GM21390 (cell line): ENCODE results near the gene POLR2J2.
A peak's percentile ranks its signal among the peaks of the same experiment; 100 is the strongest.
"Not testable (repeated sequence)": the region's sequence is repeated elsewhere in the genome, so short reads cannot be mapped to it uniquely, and the experiment has no call there.

Experiments
- ATAC-seq: cut with Tn5 transposase; IDR thresholded peaks from one replicate; pipeline ENCODE4 v1.9.1; 2021; ENCODE audit not compliant: unreplicated experiment

POLR2J2 gene

DNA sequence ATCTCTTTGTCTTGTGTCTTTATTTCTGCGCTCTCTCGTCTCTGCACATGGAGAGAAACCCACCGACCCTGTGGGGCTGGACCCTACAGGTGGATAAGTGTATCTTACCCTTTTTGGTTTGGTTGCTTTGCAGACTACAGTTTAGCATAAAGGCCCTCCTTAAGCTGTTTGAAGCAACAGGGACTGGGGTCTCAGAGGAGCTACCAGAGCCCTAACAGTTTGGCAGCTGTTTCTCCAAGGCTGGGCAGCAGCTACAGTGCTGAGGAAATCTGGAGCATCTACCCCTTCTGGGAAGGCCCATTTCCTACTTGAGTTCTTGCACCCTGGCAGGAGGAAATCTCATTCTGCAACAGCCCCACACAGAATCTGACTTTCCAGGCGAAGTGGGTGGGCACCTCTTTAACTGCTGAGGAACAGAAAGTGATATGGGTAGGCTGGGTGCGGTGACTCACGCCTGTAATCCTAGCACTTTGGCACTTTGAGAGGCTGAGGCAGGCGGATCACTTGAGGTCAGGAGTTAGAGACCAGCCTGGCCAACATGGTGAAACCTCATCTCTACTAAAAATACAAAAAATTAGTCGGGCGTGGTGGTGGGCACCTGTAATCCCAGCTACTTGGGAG is 2.1 kb upstream of the POLR2J2 start:
- not testable (repeated sequence) for ATAC-seq

DNA sequence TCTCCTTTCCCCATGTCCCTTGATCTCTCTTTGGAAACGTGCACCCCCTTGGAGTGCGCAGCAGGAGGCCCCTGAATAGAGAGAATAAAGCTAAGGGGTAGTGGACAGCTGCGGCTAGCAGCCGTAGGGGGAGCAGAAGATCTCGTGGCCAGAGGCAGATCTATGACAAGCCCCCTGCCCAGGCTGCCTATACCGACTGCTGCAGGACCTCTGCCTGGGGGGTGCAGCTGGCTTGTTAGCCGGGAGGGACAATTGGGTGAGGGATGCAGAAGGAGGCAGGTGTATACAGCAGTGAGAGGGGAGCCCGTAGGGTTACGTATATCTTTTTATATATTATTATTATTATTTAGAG is 469 bp upstream of the POLR2J2 start:
- ATAC-seq, result peak; percentile 35

DNA sequence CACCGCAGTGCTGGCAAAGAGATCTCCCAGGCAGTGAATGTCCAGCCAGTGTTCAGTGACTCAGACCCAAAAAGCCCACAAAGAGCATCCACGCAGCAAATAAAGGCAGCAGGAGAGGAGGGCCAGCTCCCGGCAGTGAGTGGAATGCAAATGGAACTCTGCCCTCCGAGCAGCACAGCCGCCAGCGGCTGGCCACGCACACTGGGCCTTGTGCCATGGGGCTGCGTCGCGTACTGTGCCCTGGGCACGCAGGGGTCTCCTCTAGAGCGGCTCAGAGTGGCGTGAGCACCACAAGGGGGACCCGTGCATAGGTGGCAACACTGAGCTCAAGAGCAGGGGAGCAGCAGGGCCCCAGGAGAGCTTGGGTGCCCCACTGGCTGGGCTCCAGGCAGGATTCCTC is 3.9 kb downstream of the POLR2J2 start:
- ATAC-seq, result not testable (repeated sequence)

DNA sequence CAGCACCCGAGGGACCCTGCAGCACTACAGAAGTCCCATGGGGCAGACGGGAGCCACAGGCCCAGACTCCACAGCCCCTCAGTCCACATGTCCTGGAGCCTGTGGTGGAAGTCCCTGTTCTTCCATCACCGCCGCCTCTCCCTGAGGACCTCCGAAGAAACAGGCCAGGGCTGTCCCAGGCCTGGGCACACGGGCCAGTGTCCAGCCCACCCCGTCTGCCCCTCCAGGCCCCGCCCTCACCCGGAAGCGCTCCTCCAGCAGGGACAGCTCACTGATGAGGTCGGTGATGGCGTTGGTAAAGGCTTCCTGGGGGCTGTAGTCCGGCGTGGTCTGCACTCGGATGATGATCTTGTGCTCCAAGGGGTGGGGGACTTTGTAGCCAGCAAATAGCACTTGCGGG is 4.6 kb downstream of the POLR2J2 start:
- not testable (repeated sequence) for ATAC-seq

DNA sequence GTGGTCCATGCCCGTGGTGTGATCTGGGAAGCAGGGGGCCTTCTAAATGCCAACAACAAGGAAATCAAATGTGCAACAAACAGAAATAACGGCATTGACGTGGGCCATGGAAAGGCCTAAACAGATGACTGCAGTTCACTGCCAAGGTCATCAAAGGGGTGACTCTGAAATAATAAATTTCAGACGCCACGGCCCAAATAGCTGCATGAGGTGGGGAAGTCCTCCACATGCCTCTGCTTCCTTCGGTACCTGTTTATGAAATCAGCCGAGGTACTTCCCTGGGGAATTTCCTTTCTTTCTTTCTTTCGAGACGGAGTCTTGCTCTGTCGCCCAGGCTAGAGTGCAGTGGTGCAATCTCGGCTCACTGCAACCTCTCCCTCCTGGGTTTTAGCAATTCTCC is 6.7 kb downstream of the POLR2J2 start:
- ATAC-seq, result not testable (repeated sequence)

DNA sequence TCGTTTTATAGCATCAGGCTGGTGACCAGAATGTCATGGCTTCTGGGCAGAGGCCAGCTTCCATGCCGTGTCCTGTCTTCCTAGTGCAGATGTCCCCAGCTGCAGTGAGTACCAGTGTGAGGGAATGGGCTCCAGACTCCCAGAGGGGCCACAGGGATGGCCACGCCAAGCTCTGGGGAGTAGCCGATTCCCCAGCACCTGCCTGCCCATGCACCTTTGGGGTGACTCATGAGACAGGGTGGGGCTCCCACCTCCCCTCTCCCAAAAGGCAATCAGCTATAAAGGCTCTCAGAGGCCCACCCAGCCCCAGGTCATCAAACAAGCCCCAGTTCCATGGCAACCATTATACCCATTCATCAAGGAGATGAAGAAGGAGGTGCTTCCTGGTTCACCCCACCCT is 21.5 kb downstream of the POLR2J2 start, which contains the start of gene SPDYE2B:
Gene SPDYE2B (plus strand): TSS at position 396 of the 400 bp plus-strand sequence. CDS start 2,030 bp downstream, outside the sequence.
- not testable (repeated sequence) for ATAC-seq

DNA sequence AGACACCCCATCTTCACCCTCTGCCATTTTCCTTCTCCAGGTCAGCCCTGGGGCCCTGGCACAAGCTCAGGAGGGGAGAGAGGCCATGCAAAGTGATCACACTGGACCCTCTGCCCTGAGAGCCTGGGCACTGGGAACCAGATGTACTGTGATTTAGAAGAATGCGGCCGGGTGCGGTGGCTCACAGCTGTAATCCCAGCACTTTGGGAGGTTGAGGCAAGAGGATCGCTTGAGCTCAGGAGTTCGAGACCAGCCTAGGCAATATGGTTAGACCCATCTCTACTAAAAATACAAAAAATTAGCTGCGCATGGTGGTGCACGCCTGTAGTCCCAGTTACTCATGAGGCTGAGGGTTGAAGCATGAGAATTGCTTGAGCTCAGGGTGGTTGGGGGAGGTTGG is 23.6 kb downstream of the POLR2J2 start:
- ATAC-seq, result not testable (repeated sequence)

DNA sequence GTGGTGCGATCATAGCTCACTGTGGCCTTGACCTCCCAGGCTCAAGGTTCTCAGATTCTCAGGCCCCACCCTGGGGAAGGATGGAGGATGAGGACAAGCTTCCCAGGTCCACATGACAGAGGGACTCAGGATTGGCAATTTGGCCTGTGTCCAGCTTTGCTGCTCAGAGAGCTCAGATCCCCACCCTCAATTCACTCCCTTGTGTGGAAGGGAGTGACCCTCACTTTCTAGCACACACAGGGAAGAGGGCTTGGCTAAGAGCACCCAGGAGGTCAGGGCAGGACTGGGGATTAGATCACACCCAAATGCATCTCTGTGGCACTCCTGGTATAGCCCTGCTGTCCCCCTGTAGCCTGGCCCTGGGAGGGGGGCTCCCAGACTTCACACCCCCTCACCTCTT is 28.1 kb downstream of the POLR2J2 start:
- ATAC-seq, result not testable (repeated sequence)

DNA sequence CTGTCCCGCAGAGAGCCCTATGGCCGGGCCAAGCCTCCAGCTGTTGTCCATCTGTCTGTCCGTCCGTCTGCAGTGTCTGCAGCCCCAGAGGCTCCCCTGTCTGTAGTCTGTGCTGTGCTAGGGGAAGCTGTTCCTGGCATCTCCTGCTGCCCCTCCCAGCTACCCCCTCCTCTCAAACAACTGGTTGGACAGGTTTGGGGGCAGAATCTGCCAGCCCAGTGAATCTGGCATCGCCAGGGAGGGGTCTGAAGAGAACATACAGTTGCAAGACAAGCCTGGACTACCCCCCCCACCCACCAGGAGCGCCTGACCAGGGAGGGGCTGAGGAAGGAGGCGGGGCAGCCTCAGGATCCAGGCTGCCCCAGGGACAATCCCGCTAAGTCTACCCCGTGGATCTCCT is 28.8 kb downstream of the POLR2J2 start, which contains the start of gene UPK3BL1:
Gene UPK3BL1 (minus strand): TSS at position 101 of the 400 bp plus-strand sequence. CDS start 50 bp downstream, at position 51.
- not testable (repeated sequence) for ATAC-seq

DNA sequence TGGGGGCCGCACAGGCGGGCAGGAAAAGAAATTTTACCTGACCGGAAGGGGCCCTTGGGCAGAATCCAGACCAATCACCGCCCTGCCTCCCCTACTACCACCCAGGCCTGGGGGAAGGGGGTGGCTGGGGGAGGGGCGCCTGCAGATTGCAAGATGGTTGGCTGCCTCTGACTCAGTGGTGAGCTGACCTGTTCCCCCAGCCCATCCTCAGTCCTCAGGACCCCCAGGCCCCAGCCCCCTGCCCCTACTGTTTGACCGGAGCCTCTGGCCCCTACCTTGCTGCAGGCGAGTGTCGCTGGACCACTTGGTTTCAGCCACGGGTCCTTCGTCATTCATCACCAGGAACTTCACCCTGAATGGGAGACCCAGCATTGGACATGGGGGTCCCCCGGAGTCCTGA is 32.6 kb downstream of the POLR2J2 start:
- not testable (repeated sequence) for ATAC-seq

DNA sequence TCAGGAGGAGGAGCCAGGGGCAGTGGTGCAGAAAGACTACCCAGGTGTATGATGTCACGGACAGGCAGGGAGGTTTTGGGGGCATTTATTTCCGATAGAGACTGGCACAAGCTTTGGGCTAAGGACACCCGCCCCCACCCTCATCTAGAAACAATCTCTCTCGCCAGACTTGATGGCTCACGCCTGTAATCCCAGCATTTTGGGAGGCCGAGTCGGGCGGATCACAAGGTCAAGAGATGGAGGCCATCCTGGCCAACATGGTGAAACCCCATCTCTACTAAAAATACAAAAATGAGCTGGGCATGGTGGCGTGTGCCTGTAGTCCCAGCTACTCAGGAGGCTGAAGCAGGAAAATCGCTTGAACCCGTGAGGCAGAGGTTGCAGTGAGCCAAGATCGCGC is 34.5 kb downstream of the POLR2J2 start:
- not testable (repeated sequence) for ATAC-seq

DNA sequence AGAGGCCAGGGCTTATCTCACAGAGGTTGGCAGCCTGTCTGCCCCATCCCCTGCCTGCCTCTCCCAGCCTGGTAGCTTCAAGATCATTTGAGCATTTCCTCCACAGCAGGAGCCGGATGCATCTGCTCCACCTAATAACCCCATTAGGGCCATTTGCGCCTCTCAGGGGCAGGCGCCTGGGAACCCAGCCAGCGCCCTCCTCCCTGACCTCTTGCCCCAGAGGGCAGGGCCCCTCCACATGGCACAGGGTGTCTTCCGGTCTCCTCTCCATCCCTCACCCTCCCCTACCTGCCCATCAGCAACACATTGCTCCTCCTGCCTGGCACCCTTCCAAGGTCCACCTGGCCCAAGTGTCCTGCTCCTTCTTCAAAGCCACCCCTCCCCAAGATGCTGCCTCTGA is 36.1 kb downstream of the POLR2J2 start:
- not testable (repeated sequence) for ATAC-seq

DNA sequence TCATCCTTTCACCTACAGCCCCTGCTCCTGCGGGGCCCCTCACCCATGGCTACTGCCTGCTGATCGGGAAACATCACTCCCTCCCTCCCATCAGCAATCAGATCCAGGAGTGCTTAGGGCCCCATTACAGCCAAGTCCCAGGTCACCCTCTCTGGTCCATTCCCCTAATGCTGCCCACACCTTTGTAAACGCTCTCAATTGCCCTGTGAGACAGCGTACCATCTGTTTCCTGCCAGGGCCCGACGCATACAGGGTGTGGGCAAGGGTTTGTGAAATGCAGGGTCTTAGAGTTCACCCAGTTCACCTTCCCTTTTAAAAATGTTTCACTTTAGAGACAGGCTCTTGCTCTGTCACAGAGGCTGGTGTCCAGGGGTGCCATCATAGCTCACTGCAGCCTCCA is 37.2 kb downstream of the POLR2J2 start:
- not testable (repeated sequence) for ATAC-seq

DNA sequence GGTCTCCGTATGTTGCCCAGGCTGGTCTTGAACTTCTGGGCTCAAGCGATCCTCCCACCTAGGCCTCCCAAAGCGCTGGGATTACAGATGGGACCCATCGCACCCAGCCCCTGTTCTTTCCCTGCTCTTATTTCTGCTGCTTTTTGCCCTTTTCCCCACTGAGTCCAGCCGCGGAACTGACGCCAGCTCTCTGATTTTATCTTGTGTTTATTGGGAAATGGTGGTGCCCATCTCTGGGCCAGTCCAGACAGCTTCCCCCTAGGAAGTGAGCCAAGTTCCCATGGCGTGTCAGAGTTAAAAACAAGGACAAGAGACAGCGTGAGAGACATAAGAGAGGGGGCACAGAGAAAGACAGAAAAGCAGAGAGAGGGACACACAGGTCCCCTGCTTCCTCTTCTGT is 40.8 kb downstream of the POLR2J2 start:
- ATAC-seq, result not testable (repeated sequence)

DNA sequence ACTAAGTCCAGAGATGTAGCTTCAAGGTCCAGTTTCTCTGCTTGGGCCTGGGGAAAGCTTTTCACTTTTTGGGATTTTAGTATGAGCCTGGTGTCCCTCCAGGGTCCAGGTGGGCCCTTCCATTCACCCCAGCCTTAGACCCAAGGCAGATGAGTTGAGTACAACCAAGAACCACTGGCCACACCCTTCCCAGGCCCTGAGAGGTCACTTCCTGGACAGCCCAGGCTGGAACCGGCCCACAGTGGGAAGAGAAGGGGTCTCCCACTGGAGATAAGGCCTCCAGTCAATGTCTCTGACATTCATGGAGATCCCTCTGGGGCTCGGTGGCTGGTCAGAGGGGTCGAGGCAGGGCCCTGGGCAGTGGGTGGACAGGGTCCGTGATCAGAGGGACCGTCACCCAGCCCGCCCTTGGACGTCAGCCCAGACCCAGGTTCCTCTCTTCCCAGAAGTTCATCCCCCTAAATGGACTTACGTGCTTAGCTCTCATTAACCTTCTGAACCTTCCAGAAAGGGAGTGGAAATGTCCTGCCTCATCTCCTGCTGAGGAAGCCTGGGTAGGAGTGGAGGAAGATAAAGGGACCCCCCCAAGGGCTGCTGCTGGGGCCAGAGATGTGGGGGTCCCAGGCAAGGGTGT is 44.1 kb downstream of the POLR2J2 start:
- not testable (repeated sequence) for ATAC-seq

DNA sequence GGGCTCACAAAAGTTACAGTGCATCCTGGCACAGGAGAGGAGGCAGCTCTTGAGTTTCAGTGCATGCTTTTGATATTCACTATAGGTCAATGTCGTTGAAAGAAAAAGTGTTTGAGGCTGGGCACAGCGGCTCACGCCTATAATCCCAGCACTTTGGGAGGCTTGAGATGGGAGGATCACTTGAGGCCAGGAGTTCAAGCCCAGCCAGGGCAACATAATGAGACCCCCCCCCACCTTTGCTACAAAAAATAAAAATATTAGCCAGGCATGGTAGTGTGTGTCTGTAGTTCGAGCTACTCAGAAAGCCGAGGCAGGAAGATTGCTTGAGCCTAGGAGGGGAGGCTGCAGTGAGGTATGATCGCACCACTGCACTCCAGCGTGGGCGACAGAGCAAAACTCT is 53.3 kb downstream of the POLR2J2 start:
- not testable (repeated sequence) for ATAC-seq

DNA sequence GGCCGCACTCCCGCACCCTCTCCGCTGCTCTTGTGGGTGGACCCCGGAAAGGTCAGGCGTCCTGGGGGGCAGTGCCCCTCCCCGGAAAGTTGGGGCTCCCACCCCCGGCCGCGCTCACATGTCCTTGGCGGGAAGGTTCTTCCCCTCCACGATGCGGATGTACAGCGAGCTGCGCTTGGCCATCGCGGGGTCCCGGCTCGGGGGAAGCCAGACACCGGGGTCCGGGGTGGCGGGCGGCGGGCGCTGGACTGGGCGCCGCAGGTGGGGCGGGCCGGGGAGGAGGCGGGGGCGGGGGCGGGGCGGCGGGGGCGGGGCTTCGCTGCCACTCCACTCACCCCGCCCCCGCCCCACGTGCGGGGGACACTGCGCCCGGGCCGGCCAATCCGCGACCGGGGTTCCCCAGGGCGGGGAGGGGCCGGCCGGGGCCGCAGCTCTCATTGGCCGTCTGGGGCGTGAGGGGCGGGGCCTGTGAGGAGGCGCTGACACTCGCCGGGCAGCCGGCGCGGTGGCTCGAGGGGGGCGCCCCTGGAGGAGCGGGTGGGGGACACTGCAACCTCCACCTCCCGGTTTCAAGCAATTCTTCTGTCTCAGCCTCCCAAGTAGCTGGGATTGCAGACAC is 54.8 kb downstream of the POLR2J2 start, which contains the start of gene RASA4:
Gene RASA4 (minus strand): TSS at position 250 of the 619 bp plus-strand sequence. CDS start 67 bp downstream, at position 183.
- peak; percentile 66 for ATAC-seq
